CD4-positive, alpha-beta memory T cell (primary cell): ENCODE data around the gene NTN5. TPM values are rescaled to one million over a fixed set of nuclear protein-coding genes. Genes with fewer than 3 reads are reported as not detected.

Source experiments
- CTCF ChIA-PET: fragments of 350-600 bp; sonication (Branson Sonifier 250); formaldehyde crosslinking; loops from one replicate; lab custom pipeline; 2021; ENCODE audit warnings: inconsistent platforms; ENCODE audit not compliant: partially characterized antibody; lab: Charles Lee
- POLR2A ChIA-PET: fragments of 350-600 bp; sonication (Branson Sonifier 250); formaldehyde crosslinking; loops from one replicate; lab custom pipeline; 2021; ENCODE audit not compliant: partially characterized antibody; lab: Charles Lee
- DNase-seq, 5 donors: peaks; one replicate each; pipeline versions ENCODE4 v3.0.0 to v3.0.0-alpha.2; 2020 to 2022; ENCODE audit warnings: mixed read lengths in 1 of 5
- H3K27ac ChIP-seq: one replicate; pipeline ENCODE4 v1.7.0; 2013; ENCODE audit warnings: low read depth, low read length
- H3K27me3 ChIP-seq: 2 replicates; pipeline ENCODE4 v1.7.0; 2013; ENCODE audit warnings: mild to moderate bottlenecking, low read length, moderate library complexity; ENCODE audit not compliant: insufficient read depth
- H3K36me3 ChIP-seq: 2 replicates; pipeline ENCODE4 v1.7.0; 2013; ENCODE audit warnings: mild to moderate bottlenecking, low read length, moderate library complexity; ENCODE audit not compliant: insufficient read depth
- H3K4me1 ChIP-seq: 2 replicates; pipeline ENCODE4 v1.7.0; 2013; ENCODE audit warnings: mild to moderate bottlenecking, low read length, moderate library complexity; ENCODE audit not compliant: insufficient read depth
- H3K4me3 ChIP-seq, 2 donors: one replicate each; pipeline ENCODE4 v1.7.0; 2013; ENCODE audit warnings: low read length in 2 of 2, mild to moderate bottlenecking in 1 of 2
- H3K9me3 ChIP-seq, 2 donors: one replicate each; pipeline ENCODE4 v1.7.0; 2013; ENCODE audit warnings: low read length in 2 of 2, control low read depth in 1 of 2; ENCODE audit not compliant: control insufficient read depth in 1 of 2
- H3K27ac Mint-ChIP-seq, 7 donors: one replicate each; pipeline ENCODE4 v1.8.0; 2020 to 2021; ENCODE audit warnings: mixed read lengths in 7 of 7, mild to moderate bottlenecking in 6 of 7, inconsistent platforms in 3 of 7, moderate library complexity in 3 of 7
- H3K27me3 Mint-ChIP-seq, 2 donors: one replicate each; pipeline ENCODE4 v1.8.0; 2020 to 2021; ENCODE audit warnings: mixed read lengths in 2 of 2
- H3K36me3 Mint-ChIP-seq, 2 donors: one replicate each; pipeline ENCODE4 v1.8.0; 2020 to 2021; ENCODE audit warnings: mixed read lengths in 2 of 2, inconsistent platforms in 1 of 2, mild to moderate bottlenecking in 1 of 2
- H3K4me1 Mint-ChIP-seq, 4 donors: one replicate each; pipeline ENCODE4 v1.8.0; 2020 to 2021; ENCODE audit warnings: mixed read lengths in 4 of 4, mild to moderate bottlenecking in 1 of 4
- H3K4me3 Mint-ChIP-seq, 8 donors: one replicate each; pipeline ENCODE4 v1.8.0; 2020 to 2021; ENCODE audit warnings: mixed read lengths in 8 of 8, mild to moderate bottlenecking in 7 of 8, moderate library complexity in 6 of 8, inconsistent platforms in 3 of 8
- H3K9me3 Mint-ChIP-seq, 8 donors: one replicate each; pipeline ENCODE4 v1.8.0; 2020 to 2021; ENCODE audit warnings: mixed read lengths in 8 of 8, mild to moderate bottlenecking in 5 of 8, inconsistent platforms in 3 of 8, moderate library complexity in 1 of 8
- intact Hi-C: fragments of 100-400 bp; cut with micrococcal nuclease; formaldehyde crosslinking; loops from one replicate; pipeline ENCODE4 v1.15.1; 2023
- polyA plus RNA-seq, 2 donors: library from polyadenylated mRNA; unstranded; fragments of 300-500 nt; fragmentation: Illumina TruSeq; gene quantifications; one replicate each; pipeline ENCODE4 v1.2.3, GENCODE V29; 2021
- total RNA-seq, 2 experiments: library from RNA; stranded (reverse); gene quantifications; one replicate each; pipeline ENCODE4 v1.2.3, GENCODE V29; 2021

NTN5 gene
- total and polyA plus RNA-seq, 4 experiments from 2014 or later: 0.62 to 3.3 (median 2.3) TPM; not detected in 1

DNA sequence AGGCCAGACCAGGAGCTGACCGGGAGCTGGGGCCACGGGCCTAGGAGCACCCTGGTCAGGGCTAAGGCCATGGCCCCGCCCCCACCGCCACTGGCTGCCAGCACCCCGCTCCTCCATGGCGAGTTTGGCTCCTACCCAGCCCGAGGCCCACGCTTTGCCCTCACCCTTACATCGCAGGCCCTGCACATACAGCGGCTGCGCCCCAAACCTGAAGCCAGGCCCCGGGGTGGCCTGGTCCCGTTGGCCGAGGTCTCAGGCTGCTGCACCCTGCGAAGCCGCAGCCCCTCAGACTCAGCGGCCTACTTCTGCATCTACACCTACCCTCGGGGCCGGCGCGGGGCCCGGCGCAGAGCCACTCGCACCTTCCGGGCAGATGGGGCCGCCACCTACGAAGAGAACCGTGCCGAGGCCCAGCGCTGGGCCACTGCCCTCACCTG, 46.9 kb downstream of the NTN5 start:
- peaks cover 12% of the 10 kb centered on the region for H3K36me3 ChIP-seq
- intact Hi-C loops: no loop called here
- H3K9me3 ChIP-seq: no peaks in the 10 kb centered on the region
- peaks cover 7 to 31% of the 10 kb centered on the region in 2 donors for H3K36me3 Mint-ChIP-seq
- peaks cover 16% of the 10 kb centered on the region for H3K4me1 ChIP-seq
- H3K9me3 Mint-ChIP-seq: no peaks in the 10 kb centered on the region
- ChIA-PET POLR2A (interaction anchor here (3.2 to 6.6 kb wide), 2 partner anchors 8 to 19 kb away, joined by 13 to 61 read pairs; partner anchors contain the start of gene CA11), CTCF (no interaction called here)
- H3K4me1 Mint-ChIP-seq: peaks cover 16 to 42% (median 26%) of the 10 kb centered on the region in 4 donors
- H3K27me3 Mint-ChIP-seq: no peaks in the 10 kb centered on the region
- DNase-seq: no peak
- no peak overlapping the region for H3K4me3 ChIP-seq
- H3K27ac Mint-ChIP-seq: peak overlapping the region in 1 of 7 donors; percentile 65
- no peak overlapping the region for H3K4me3 Mint-ChIP-seq
- no peaks in the 10 kb centered on the region for H3K27me3 ChIP-seq
- no peak overlapping the region for H3K27ac ChIP-seq

DNA sequence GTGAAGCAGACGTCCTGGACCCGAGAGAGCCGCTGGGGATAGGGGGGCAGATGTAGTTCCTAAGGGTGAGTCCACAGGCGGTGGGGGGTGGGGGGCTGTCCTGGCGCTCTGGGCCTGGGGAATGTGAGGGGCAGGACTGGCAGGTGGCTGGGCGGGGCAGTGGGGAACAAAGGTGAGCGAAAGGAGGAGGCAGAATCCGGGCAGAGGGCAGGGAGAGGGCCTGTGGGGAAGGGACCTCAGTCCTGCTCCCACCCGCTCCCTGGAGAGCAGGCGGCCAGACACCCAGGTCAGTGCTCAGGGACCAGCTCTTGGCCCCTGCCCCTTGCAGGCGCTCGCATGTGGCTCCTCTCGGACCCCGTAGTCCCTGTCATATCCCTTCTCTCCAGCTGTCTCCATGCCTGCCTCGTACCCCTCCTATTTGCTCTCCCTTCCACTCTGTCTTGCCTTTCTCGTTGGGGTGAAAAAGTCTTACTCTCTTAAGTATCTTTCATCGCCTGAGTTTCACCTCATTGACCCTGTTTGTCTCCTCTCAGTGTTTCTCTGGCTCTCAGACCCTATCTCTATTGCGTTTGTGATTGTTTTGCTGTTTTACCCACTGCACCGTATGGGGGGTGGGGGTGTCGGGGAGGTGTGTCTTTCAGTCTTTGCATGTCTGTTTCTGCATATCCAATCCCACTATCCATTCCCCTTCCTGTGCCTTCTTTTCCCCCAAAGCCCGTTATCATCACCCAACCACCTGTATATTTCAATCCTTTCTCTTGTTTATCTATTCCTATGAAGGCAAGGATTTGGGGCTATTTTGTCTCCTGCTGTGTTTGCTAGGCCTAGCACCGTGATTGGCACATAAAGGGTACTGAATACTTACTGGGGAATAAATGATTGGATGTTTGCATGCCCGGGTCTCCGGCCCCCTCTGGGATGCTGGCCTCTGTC, 47.8 kb downstream of the NTN5 start:
- Mint-ChIP-seq H3K27me3 (no peaks in the 10 kb centered on the region), H3K36me3 (peaks cover 4 to 29% of the 10 kb centered on the region in 2 donors), H3K4me1 (peaks cover 16 to 45% (median 27%) of the 10 kb centered on the region in 4 donors), H3K9me3 (no peaks in the 10 kb centered on the region), H3K27ac (peak overlapping the region; percentile 76 to 97 (median 88)), H3K4me3 (peak overlapping the region in 5 of 8 donors; percentile 39 to 92 (median 87))
- Histone ChIP-seq H3K4me1 (peaks cover 20% of the 10 kb centered on the region), H3K27ac (peak overlapping the region; percentile 68), H3K36me3 (peaks cover 4% of the 10 kb centered on the region), H3K4me3 (peak overlapping the region in 1 of 2 donors; percentile 33), H3K27me3 (no peaks in the 10 kb centered on the region), H3K9me3 (no peaks in the 10 kb centered on the region)
- ChIA-PET POLR2A (interaction anchor here (6.6 kb wide), 1 partner anchor 9 kb away, joined by 61 read pairs; no protein-coding TSS in a partner anchor), CTCF (interaction anchor here (1.9 kb wide), 1 partner anchor 20 kb away, joined by 7 read pairs; the partner anchor contains the start of gene CA11)
- DNase-seq: no peak
- intact Hi-C loops: loop anchor here (1.0 kb wide), 2 partner anchors 12 to 21 kb away; partner anchors contain the start of genes CA11 and DBP

DNA sequence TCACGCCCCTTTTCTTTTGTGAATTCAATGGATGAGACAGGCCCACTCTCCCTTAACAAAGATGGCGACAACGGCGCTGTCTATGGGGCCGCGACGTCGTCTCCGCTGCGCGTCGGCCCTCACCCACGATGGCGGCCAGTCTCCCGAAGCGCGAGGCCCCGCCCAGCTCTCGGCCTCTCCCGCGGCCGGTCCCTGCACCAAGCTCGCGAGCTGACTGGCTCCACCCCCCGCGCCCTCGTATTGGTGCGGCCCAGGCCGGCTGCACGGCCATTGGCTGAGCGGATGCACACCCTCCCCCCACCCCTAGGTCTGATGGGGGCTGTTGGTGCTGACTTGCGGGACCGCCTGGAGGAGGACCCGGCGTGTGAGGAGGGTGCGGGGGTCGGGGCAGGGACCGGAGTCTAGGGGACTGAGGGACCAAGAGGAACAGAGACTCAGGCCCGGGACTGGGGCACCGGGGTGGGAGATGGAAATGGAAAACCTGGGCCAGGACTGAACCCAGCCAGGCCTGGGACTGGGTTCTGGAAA, 48.7 kb downstream of the NTN5 start:
- Histone ChIP-seq H3K4me3 (peak overlapping the region; percentile 13 to 33), H3K27me3 (no peaks in the 10 kb centered on the region), H3K27ac (peak overlapping the region; percentile 68), H3K36me3 (no peaks in the 10 kb centered on the region), H3K4me1 (peaks cover 27% of the 10 kb centered on the region), H3K9me3 (no peaks in the 10 kb centered on the region)
- Mint-ChIP-seq H3K9me3 (no peaks in the 10 kb centered on the region), H3K4me1 (peaks cover 22 to 54% (median 34%) of the 10 kb centered on the region in 4 donors), H3K27me3 (no peaks in the 10 kb centered on the region), H3K4me3 (peak overlapping the region; percentile 59 to 93 (median 84)), H3K36me3 (peaks cover 4 to 31% of the 10 kb centered on the region in 2 donors), H3K27ac (peak overlapping the region; percentile 79 to 98 (median 96))
- ChIA-PET CTCF (interaction anchor here (0.7 to 1.9 kb wide), 3 partner anchors 21 to 369 kb away, joined by 3 to 7 read pairs (median 3); partner anchors contain the start of genes CA11 and RUVBL2), POLR2A (interaction anchor here (0.6 to 6.6 kb wide), 8 partner anchors 10 to 369 kb away, joined by 3 to 61 read pairs (median 4); partner anchors contain the start of genes CA11, DBP, FAM83E and FTL)
- intact Hi-C loops: loop anchor here (1.0 kb wide), 2 partner anchors 13 to 22 kb away; partner anchors contain the start of genes CA11 and DBP
- DNase-seq: peak; percentile 87 to 91 (median 90)

DNA sequence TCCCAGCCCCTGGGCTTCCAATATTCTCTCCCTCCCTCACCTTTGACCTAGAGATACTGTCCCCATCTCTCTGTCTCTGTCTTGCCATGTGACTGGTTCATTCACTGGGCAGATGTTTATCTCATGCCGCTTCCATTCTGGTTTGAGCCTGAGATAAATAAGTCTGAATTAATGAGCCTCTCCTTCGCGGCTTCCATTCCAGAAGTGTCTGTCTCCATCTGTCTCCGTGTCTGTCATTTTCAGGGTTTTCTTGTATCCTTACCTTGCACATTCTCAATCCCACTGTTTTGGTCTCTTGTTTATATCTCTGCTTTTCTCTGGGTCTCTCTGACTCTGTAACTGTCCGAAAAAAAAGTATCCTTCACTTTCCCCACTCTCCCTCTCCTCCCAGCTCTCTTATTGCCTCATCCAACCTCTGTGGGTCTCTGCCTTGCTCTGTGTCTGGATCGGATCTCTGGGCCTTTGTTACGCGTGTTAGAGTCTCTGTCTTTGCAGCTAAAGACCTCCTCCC, 49.2 kb downstream of the NTN5 start:
- H3K4me3 ChIP-seq: peak overlapping the region; percentile 13 to 33
- H3K27me3 ChIP-seq: no peaks in the 10 kb centered on the region
- Mint-ChIP-seq H3K27me3 (no peaks in the 10 kb centered on the region), H3K27ac (peak overlapping the region; percentile 79 to 98 (median 96)), H3K36me3 (peaks cover 4 to 34% of the 10 kb centered on the region in 2 donors), H3K4me1 (peaks cover 22 to 59% (median 36%) of the 10 kb centered on the region in 4 donors), H3K4me3 (peak overlapping the region; percentile 59 to 93 (median 84)), H3K9me3 (no peaks in the 10 kb centered on the region)
- no peak for DNase-seq
- peak overlapping the region; percentile 68 for H3K27ac ChIP-seq
- intact Hi-C loops: loop anchor here (1.0 kb wide), 2 partner anchors 14 to 23 kb away; partner anchors contain the start of genes CA11 and DBP
- H3K9me3 ChIP-seq: no peaks in the 10 kb centered on the region
- H3K4me1 ChIP-seq: peaks cover 27% of the 10 kb centered on the region
- CTCF ChIA-PET: interaction anchor here (0.7 to 1.9 kb wide), 3 partner anchors 22 to 370 kb away, joined by 3 to 7 read pairs (median 3); partner anchors contain the start of genes CA11 and RUVBL2
- POLR2A ChIA-PET: interaction anchor here (0.6 to 6.6 kb wide), 9 partner anchors 9 to 370 kb away, joined by 3 to 61 read pairs (median 4); partner anchors contain the start of genes CA11, DBP, FAM83E and FTL
- H3K36me3 ChIP-seq: no peaks in the 10 kb centered on the region

DNA sequence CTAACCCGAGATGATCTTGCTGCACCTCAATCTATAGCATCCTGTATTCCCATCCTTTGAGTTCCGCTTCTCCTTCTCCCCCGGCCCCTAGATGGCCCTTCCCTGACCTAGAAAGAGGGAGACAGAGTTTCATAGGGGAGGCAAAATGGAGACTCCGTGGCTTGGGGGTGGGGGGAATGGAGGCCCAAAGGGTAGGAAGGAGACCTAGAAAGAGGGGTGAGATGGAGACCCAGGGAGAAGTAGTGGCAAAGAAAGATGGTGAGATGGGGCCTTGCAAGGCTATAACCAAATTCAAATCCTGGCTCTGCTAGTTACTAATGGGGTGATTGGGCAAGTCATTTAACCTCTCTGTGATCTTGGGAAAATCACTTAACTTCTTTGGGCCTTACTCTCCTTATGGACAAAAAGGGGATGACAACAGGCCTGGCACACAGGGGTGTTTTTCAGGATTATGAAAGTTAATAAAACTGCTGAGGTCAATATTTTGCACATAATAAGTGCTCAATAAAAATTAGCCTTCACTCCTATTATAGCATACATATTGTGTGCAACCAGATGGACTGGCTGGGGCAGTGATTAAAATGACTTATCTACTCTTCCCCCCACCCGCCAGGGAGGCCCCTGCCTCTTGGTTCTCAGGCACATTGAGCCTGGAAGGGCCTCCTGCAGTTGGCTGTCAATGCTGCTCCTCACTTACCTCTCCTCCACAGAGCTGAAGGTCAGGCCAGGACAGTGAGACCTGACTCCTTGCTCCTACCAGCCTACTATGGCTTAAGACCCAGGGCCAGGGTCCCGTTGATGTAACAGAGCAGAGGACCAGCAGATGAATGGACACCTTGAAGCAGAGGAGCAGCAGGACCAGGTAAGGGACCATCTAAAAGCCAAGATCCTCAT, 52.9 kb downstream of the NTN5 start:
- H3K27me3 ChIP-seq: no peaks in the 10 kb centered on the region
- Mint-ChIP-seq H3K27ac (peak overlapping the region; percentile 97 to 99 (median 98)), H3K4me3 (peak overlapping the region; percentile 95 to 98 (median 96)), H3K4me1 (peaks cover 30 to 79% (median 50%) of the 10 kb centered on the region in 4 donors), H3K36me3 (peaks cover 27 to 64% of the 10 kb centered on the region in 2 donors), H3K9me3 (peaks cover 0 to 2% (median 0%) of the 10 kb centered on the region in 8 donors), H3K27me3 (no peaks in the 10 kb centered on the region)
- intact Hi-C loops: loop anchor here (1.0 to 5.0 kb wide), 7 partner anchors 17 to 465 kb away; partner anchors contain the start of genes CA11, CYTH2, DBP and GYS1
- no peaks in the 10 kb centered on the region for H3K9me3 ChIP-seq
- POLR2A ChIA-PET: interaction anchor here (0.6 to 6.6 kb wide), 33 partner anchors 9 to 1346 kb away, joined by 3 to 70 read pairs (median 4); partner anchors contain the start of genes CA11, DBP, FTL and GYS1
- H3K4me3 ChIP-seq: peak overlapping the region; percentile 76 to 81
- no peak for DNase-seq
- H3K4me1 ChIP-seq: peaks cover 55% of the 10 kb centered on the region
- H3K27ac ChIP-seq: peak overlapping the region; percentile 88
- CTCF ChIA-PET: interaction anchor here (0.6 to 1.5 kb wide), 6 partner anchors 11 to 130 kb away, joined by 3 to 5 read pairs (median 4); no protein-coding TSS in a partner anchor
- peaks cover 31% of the 10 kb centered on the region for H3K36me3 ChIP-seq
